DOHH2 (cell line): ENCODE results near the gene SAE1.
A peak's percentile ranks its signal among the peaks of the same experiment; 100 is the strongest.

Source experiments
- H3F3A ChIP-seq: fragments of 200-600 bp; sonication (generic), shearing (Covaris generic); 2 replicates; pipeline ENCODE4 v1.6.0; 2016; ENCODE audit warnings: antibody characterized with exemption, mild to moderate bottlenecking; ENCODE audit not compliant: control insufficient read depth, insufficient read depth
- H3K27ac ChIP-seq: fragments of 200-600 bp; sonication (generic); 2 replicates; pipeline ENCODE4 v1.5.1; 2014; ENCODE audit warnings: low read depth, mild to moderate bottlenecking, low read length, moderate library complexity
- H3K27me3 ChIP-seq: fragments of 200-600 bp; sonication (generic); 2 replicates; pipeline ENCODE4 v1.6.1; 2014; ENCODE audit warnings: mild to moderate bottlenecking, low read length, mixed read lengths; ENCODE audit not compliant: control insufficient read depth
- H3K36me3 ChIP-seq: fragments of 200-600 bp; sonication (generic); 2 replicates; pipeline ENCODE4 v1.6.1; 2014; ENCODE audit warnings: mild to moderate bottlenecking, low read length, moderate library complexity, mixed read lengths; ENCODE audit not compliant: control insufficient read depth
- H3K4me1 ChIP-seq: fragments of 200-600 bp; sonication (generic); 2 replicates; pipeline ENCODE4 v1.6.1; 2014; ENCODE audit warnings: mild to moderate bottlenecking, low read length, mixed read lengths; ENCODE audit not compliant: control insufficient read depth
- H3K4me2 ChIP-seq: fragments of 200-600 bp; sonication (generic); 2 replicates; pipeline ENCODE4 v1.6.0; 2014; ENCODE audit warnings: mild to moderate bottlenecking, low read length, moderate library complexity
- H3K4me3 ChIP-seq: fragments of 200-600 bp; sonication (generic); 2 replicates; pipeline ENCODE4 v1.5.1; 2014; ENCODE audit warnings: mild to moderate bottlenecking, low read length, mixed read lengths
- H3K79me2 ChIP-seq: fragments of 200-600 bp; sonication (generic); 2 replicates; pipeline ENCODE4 v1.6.1; 2014; ENCODE audit warnings: mild to moderate bottlenecking, low read length, mixed read lengths; ENCODE audit not compliant: control insufficient read depth
- H3K9me2 ChIP-seq: fragments of 200-600 bp; sonication (generic); replicated peaks from 2 replicates; pipeline ENCODE4 v1.6.1; 2014; ENCODE audit warnings: mild to moderate bottlenecking, low read length, mixed read lengths; ENCODE audit not compliant: control insufficient read depth
- H3K9me3 ChIP-seq: fragments of 200-600 bp; sonication (generic); 2 replicates; pipeline ENCODE4 v1.6.1; 2014; ENCODE audit warnings: antibody characterized with exemption, low read length, mixed read lengths; ENCODE audit not compliant: control insufficient read depth, insufficient read depth
- H4K20me1 ChIP-seq: fragments of 200-600 bp; sonication (generic); 2 replicates; pipeline ENCODE4 v1.6.0; 2014; ENCODE audit warnings: low read depth, mild to moderate bottlenecking, antibody characterized with exemption, low read length, moderate library complexity; ENCODE audit not compliant: control insufficient read depth, insufficient read depth
- EZH2phosphoT487 ChIP-seq: fragments of 200-600 bp; sonication (generic); IDR thresholded peaks from 2 replicates; pipeline ENCODE4 v1.6.1; 2017; ENCODE audit warnings: borderline replicate concordance, mild to moderate bottlenecking, antibody characterized with exemption, low read length, moderate library complexity, mixed read lengths
- TF ChIP-seq, protein P1 (sequence below): fragments of 200-600 bp; sonication (generic); IDR thresholded peaks from one replicate; pipeline ENCODE4 v1.5.1; 2014; ENCODE audit warnings: antibody characterized with exemption, mild to moderate bottlenecking, low read depth, low read length; ENCODE audit not compliant: poor library complexity, severe bottlenecking

The SAE1 gene

DNA sequence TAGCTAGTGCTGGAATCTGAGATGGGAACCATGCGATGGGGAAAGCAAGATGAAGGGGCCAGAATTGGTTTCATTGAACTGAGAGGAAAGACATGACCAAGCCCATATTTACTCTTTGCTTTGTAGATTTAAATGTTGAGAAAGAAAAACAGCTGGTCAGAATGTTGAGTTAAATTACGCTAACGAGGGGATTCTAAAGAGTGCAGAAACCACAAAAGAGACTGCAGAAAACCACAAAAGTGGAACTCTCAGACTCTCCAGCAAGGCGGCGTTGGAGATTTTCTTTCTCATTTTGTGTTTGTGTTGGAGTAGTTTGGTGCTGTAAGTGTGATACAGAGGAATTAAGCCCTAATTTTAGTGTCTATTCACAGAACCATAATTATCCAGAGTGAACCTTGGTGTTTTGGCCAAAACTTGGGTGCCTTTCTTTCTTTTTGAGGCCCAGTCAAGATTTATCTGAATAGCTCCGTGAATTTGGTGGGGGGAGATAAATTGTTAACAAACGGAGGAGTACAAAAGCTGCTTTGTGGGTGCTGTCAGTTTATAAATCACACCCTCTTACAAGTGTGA, 26.3 kb downstream of the SAE1 start:
- Histone ChIP-seq H3K36me3 (peaks cover 89% of the 10 kb centered on the region), H3K9me3 (no peaks in the 10 kb centered on the region), H3K4me1 (peaks cover 36% of the 10 kb centered on the region), H3K9me2 (no peaks in the 10 kb centered on the region), H3K4me3 (no peak overlapping the region), H4K20me1 (peaks cover 7% of the 10 kb centered on the region), H3K27me3 (no peaks in the 10 kb centered on the region), H3K79me2 (peaks cover 75% of the 10 kb centered on the region), H3K27ac (no peak overlapping the region), H3K4me2 (peak overlapping the region; percentile 3), H3F3A (peaks cover 8% of the 10 kb centered on the region)
- TF ChIP-seq EZH2phosphoT487 = no peak
- TF ChIP-seq, protein P1, sequence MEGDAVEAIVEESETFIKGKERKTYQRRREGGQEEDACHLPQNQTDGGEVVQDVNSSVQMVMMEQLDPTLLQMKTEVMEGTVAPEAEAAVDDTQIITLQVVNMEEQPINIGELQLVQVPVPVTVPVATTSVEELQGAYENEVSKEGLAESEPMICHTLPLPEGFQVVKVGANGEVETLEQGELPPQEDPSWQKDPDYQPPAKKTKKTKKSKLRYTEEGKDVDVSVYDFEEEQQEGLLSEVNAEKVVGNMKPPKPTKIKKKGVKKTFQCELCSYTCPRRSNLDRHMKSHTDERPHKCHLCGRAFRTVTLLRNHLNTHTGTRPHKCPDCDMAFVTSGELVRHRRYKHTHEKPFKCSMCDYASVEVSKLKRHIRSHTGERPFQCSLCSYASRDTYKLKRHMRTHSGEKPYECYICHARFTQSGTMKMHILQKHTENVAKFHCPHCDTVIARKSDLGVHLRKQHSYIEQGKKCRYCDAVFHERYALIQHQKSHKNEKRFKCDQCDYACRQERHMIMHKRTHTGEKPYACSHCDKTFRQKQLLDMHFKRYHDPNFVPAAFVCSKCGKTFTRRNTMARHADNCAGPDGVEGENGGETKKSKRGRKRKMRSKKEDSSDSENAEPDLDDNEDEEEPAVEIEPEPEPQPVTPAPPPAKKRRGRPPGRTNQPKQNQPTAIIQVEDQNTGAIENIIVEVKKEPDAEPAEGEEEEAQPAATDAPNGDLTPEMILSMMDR = no peak

DNA sequence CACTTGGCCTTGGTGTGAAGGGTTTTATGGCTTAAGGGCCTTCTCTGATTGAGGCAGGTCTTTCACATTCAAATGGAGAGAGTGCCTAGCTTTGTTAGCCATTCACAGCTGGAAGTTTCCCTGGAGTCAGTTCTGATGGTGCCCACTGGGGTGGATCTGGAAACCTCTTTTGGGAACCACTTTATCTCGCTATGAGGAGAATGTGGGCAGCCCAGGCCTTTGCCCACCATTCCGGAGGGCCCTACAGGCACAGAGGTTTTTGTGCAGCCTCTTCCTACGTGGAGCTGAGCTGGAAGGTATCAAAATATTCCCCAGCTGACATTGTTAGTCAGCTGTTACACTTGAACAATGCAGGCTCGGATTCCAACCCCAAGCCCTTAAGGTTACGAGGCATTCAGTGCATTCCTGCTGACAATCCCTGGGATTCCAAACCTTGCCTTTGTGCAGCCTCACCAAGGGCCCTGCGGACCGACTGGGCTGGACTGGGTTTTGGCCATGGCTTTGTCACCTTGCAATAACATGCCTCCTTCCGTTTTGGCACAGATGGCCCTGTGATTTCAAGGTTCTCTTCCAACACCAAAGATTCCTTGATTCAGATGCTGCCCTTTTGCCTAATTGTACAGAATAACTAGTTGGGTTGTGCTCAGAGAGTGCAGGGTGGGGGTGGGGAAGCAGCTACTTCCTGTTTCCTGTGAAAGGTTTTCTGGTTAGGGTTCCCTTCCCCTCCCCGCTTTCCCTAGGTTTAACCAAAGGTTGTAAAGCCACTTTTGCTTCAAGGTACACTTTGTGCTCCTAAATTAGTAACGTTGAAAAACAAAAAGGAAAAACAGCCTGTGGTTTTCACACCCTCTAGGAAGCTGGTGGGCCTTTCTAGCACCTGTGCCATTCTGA, 27.0 kb downstream of the SAE1 start:
- peaks cover 88% of the 10 kb centered on the region for H3K36me3 ChIP-seq
- peaks cover 7% of the 10 kb centered on the region for H4K20me1 ChIP-seq
- H3K4me3 ChIP-seq = no peak overlapping the region
- peaks cover 36% of the 10 kb centered on the region for H3K4me1 ChIP-seq
- no peaks in the 10 kb centered on the region for H3K9me3 ChIP-seq
- H3K4me2 ChIP-seq = peak overlapping the region; percentile 23; the same call in 1 of the 2 replicates
- no peaks in the 10 kb centered on the region for H3K9me2 ChIP-seq
- no peaks in the 10 kb centered on the region for H3K27me3 ChIP-seq
- TF ChIP-seq, protein P1 = no peak
- TF ChIP-seq EZH2phosphoT487 = no peak
- no peak overlapping the region for H3K27ac ChIP-seq
- H3F3A ChIP-seq = peaks cover 8% of the 10 kb centered on the region
- peaks cover 74% of the 10 kb centered on the region for H3K79me2 ChIP-seq

DNA sequence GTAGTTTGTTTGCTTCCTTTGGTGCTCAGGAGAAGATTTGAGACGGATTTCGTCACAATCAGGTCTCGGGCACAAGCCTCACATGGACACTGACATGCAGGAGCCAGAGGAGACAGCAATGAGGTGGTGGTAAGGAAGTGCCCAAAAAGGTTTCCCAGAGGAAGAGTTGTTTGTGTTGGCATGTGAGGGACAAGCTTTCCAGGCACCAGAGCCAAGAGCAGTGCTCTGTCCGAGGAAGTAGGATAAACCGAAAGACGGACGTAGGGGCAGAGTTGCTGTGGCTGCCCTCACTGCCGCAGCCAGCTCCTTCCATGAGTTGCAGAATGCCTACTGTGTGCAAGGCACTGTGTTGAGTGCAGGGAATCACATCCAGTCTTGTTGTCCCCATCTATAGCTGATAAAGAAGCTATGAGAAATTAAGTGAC, 27.7 kb downstream of the SAE1 start:
- Histone ChIP-seq H3K27ac (no peak overlapping the region), H3K4me3 (no peak overlapping the region), H3K27me3 (no peaks in the 10 kb centered on the region), H4K20me1 (peaks cover 7% of the 10 kb centered on the region), H3K4me2 (no peak overlapping the region), H3F3A (peaks cover 11% of the 10 kb centered on the region), H3K9me3 (no peaks in the 10 kb centered on the region), H3K4me1 (peaks cover 36% of the 10 kb centered on the region), H3K79me2 (peaks cover 70% of the 10 kb centered on the region), H3K36me3 (peaks cover 83% of the 10 kb centered on the region), H3K9me2 (no peaks in the 10 kb centered on the region)
- TF ChIP-seq, protein P1 = no peak
- TF ChIP-seq EZH2phosphoT487 = no peak
